Measurements from ENCODE around the gene MRPL21. TPM values are rescaled to one million over a fixed set of nuclear protein-coding genes. Genes with fewer than 3 reads are reported as not detected.
"Not testable (repeated sequence)": the region's sequence is repeated elsewhere in the genome, so short reads cannot be mapped to it uniquely, and the experiment has no call there.

Gene MRPL21
- total RNA-seq, 1 experiment from 2014 or later = 82.3 TPM

DNA sequence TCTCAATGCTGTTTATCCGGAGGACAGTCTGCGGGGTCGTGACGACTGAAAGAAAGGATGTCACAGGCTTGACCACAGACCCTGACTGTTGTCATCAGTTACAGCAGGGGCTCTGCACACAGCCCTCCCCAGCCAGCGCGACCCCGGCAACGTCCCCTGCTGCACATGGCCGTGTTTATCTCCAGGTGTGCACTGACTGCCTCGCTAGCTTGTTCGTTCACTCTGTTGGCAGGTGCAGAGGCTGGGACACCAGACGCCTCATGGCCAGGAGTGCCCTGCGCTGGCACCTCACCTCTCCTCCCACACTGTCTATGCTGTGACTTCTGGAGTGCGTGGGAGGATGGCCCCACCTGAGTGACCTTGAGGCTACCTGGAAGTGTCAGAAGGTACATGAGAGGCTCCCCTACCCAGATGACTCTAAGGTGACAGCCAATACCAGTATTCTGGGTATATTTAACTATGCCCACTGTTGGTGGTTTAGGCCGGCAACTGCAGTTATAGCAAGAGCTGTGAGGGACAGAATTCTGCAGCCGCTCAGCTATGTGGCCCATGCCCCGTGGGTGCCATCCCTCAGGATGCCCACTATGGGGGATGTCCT is 12.2 kb downstream of the MRPL21 start (continued):
- TF ChIP-seq, protein P1, sequence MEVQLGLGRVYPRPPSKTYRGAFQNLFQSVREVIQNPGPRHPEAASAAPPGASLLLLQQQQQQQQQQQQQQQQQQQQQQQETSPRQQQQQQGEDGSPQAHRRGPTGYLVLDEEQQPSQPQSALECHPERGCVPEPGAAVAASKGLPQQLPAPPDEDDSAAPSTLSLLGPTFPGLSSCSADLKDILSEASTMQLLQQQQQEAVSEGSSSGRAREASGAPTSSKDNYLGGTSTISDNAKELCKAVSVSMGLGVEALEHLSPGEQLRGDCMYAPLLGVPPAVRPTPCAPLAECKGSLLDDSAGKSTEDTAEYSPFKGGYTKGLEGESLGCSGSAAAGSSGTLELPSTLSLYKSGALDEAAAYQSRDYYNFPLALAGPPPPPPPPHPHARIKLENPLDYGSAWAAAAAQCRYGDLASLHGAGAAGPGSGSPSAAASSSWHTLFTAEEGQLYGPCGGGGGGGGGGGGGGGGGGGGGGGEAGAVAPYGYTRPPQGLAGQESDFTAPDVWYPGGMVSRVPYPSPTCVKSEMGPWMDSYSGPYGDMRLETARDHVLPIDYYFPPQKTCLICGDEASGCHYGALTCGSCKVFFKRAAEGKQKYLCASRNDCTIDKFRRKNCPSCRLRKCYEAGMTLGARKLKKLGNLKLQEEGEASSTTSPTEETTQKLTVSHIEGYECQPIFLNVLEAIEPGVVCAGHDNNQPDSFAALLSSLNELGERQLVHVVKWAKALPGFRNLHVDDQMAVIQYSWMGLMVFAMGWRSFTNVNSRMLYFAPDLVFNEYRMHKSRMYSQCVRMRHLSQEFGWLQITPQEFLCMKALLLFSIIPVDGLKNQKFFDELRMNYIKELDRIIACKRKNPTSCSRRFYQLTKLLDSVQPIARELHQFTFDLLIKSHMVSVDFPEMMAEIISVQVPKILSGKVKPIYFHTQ (CRISPR knock-in tag; IDR thresholded peaks at IDR 0.05) = no peak

DNA sequence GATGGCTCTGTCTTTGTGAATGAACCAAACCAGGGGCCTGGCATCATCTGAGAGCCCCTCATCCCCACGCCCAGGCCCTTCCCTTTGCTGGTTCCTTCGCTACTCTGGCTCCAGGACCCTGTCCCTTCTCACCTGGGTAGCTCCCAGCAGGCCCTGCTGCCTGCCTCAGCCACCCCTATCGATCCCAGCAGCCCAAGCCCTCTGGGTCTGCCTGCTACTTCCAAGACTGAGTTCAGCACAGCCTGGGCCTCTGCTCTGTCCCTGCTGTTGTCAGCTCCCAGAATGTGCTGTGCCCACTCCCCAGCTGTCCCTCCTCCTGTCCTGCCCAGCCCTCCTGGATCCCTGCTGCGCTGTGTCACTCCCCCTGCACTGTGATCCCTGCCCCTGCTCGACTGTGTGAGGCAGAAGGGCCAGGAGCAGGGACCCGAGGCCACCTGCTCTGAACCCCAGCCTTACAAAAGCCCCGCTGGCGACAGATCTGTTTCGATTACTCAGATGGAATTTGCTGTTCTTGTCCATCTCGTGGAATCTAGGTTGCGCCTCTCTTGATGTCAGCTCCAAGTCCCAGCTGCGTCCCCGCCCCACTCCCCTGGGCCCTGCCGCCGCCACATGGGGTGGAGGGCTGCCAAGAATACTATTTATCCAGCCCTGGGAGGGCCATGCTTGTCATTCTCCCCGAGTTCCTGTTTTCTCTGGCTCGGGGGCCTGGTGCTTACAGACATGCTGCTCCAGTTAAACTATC is 13.0 kb downstream of the MRPL21 start:
- CTCF ChIA-PET = interaction anchor here (0.5 to 2.0 kb wide), 26 partner anchors 10 to 639 kb away, joined by 3 to 19 read pairs (median 5); no protein-coding TSS in a partner anchor
- Mint-ChIP-seq H3K9me3 (no peaks in the 10 kb centered on the region), H3K4me3 (no peak overlapping the region), H3K4me1 (peaks cover 5% of the 10 kb centered on the region), H3K27me3 (ENCODE audit: low read depth) (no peaks in the 10 kb centered on the region), H3K27ac (peak overlapping the region; percentile 63; the same call in 1 of the 2 replicates), H3K36me3 (peaks cover 26% of the 10 kb centered on the region)
- no peak for DNase-seq (ENCODE audit: low spot score)
- TF ChIP-seq ZNF138 (CRISPR knock-in tag; conservative IDR thresholded peaks at IDR 0.05) (0 out of 2 replicates have a peak, but pooled peaks have one; percentile 16), TCF7 (CRISPR knock-in tag; IDR thresholded peaks at IDR 0.05; ENCODE audit: low read depth) (no peak)
- ATAC-seq = peak; percentile 56
- POLR2A ChIA-PET = no interaction called here

DNA sequence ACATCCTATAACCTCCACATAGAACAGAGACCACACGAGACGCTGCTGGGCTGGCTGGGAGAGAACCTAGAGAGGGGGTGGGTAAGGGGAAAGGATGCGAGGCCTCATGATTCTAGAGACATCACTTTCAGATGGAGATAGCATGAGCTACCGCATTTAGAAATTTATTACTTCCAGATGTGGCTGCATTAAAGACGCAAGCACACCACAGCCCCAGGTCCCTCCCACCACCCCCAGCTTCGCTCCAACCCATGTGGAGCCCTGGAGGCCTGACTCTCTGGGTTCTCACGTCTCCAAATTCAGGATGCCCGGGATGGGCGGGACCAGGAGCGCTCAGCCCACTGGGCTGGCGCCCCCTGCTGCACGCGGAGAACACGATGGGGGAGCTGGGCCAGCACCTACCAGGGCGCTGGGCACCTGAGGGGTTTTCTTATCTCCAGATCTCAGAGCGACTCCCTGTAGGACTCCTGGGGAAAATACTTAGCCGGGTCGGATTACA is 13.6 kb downstream of the MRPL21 start:
- Mint-ChIP-seq H3K36me3 (peaks cover 26% of the 10 kb centered on the region), H3K27me3 (ENCODE audit: low read depth) (no peaks in the 10 kb centered on the region), H3K9me3 (no peaks in the 10 kb centered on the region), H3K4me1 (peaks cover 5% of the 10 kb centered on the region), H3K4me3 (no peak overlapping the region), H3K27ac (no peak overlapping the region)
- ATAC-seq = peak; percentile 95
- TF ChIP-seq, protein P2, sequence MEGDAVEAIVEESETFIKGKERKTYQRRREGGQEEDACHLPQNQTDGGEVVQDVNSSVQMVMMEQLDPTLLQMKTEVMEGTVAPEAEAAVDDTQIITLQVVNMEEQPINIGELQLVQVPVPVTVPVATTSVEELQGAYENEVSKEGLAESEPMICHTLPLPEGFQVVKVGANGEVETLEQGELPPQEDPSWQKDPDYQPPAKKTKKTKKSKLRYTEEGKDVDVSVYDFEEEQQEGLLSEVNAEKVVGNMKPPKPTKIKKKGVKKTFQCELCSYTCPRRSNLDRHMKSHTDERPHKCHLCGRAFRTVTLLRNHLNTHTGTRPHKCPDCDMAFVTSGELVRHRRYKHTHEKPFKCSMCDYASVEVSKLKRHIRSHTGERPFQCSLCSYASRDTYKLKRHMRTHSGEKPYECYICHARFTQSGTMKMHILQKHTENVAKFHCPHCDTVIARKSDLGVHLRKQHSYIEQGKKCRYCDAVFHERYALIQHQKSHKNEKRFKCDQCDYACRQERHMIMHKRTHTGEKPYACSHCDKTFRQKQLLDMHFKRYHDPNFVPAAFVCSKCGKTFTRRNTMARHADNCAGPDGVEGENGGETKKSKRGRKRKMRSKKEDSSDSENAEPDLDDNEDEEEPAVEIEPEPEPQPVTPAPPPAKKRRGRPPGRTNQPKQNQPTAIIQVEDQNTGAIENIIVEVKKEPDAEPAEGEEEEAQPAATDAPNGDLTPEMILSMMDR (IDR thresholded peaks at IDR 0.05) = peak; percentile 34; the same call in 1 of the 2 replicates
- no peak for TF ChIP-seq ZNF232 (CRISPR knock-in tag; IDR thresholded peaks at IDR 0.05)
- TF ChIP-seq, protein P3, sequence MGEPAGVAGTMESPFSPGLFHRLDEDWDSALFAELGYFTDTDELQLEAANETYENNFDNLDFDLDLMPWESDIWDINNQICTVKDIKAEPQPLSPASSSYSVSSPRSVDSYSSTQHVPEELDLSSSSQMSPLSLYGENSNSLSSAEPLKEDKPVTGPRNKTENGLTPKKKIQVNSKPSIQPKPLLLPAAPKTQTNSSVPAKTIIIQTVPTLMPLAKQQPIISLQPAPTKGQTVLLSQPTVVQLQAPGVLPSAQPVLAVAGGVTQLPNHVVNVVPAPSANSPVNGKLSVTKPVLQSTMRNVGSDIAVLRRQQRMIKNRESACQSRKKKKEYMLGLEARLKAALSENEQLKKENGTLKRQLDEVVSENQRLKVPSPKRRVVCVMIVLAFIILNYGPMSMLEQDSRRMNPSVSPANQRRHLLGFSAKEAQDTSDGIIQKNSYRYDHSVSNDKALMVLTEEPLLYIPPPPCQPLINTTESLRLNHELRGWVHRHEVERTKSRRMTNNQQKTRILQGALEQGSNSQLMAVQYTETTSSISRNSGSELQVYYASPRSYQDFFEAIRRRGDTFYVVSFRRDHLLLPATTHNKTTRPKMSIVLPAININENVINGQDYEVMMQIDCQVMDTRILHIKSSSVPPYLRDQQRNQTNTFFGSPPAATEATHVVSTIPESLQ (CRISPR knock-in tag; IDR thresholded peaks at IDR 0.05) = no peak
- TF ChIP-seq, protein P4, sequence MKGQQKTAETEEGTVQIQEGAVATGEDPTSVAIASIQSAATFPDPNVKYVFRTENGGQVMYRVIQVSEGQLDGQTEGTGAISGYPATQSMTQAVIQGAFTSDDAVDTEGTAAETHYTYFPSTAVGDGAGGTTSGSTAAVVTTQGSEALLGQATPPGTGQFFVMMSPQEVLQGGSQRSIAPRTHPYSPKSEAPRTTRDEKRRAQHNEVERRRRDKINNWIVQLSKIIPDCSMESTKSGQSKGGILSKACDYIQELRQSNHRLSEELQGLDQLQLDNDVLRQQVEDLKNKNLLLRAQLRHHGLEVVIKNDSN (CRISPR knock-in tag; IDR thresholded peaks at IDR 0.05) = no peak
- no peak for TF ChIP-seq NR1H2 (CRISPR knock-in tag; IDR thresholded peaks at IDR 0.05)
- TF ChIP-seq PRRX2 (CRISPR knock-in tag; IDR thresholded peaks at IDR 0.05) = no peak
- DNase-seq (ENCODE audit: low spot score) = peak; percentile 79
- CTCF ChIA-PET = interaction anchor here (0.5 to 2.0 kb wide), 29 partner anchors 11 to 638 kb away, joined by 3 to 19 read pairs (median 5); no protein-coding TSS in a partner anchor
- POLR2A ChIA-PET = no interaction called here

DNA sequence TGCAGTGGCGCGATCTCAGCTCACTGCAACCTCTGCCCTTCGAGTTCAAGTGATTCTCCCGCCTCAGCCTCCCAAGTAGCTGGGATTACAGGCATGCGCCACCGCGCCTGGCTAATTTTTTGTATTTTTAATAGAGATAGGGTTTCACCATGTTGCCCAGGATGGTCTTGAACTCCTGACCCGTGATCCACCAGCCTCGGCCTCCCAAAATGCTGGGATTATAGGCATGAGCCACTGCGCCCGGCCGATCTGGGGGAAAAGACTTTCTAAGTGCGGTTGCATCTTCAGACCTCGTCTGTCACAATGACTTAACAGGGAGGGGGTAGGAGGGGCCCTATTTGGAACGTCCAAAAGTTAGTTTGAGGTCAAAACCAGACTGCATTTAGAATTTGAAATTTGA is 18.8 kb downstream of the MRPL21 start:
- H3K9me3 Mint-ChIP-seq, CTCF ChIA-PET, ATAC-seq: not testable (repeated sequence)

More for the DNA sequence above, 18.8 kb downstream of the MRPL21 start:
- H3K36me3 Mint-ChIP-seq = peaks cover 12% of the 10 kb centered on the region
- H3K27me3 Mint-ChIP-seq (ENCODE audit: low read depth); H3K27ac Mint-ChIP-seq; POLR2A ChIA-PET; DNase-seq (ENCODE audit: low spot score); H3K4me1 Mint-ChIP-seq; H3K4me3 Mint-ChIP-seq: not testable (repeated sequence)
